ENCODE results near the gene SGMS1. TPM values are rescaled to one million over a fixed set of nuclear protein-coding genes. Genes with fewer than 3 reads are reported as not detected.
A peak's percentile ranks its signal among the peaks of the same experiment; 100 is the strongest.

SGMS1 gene
- total RNA-seq, 2 experiments from 2014 or later: 24.8 to 25.2 TPM

DNA sequence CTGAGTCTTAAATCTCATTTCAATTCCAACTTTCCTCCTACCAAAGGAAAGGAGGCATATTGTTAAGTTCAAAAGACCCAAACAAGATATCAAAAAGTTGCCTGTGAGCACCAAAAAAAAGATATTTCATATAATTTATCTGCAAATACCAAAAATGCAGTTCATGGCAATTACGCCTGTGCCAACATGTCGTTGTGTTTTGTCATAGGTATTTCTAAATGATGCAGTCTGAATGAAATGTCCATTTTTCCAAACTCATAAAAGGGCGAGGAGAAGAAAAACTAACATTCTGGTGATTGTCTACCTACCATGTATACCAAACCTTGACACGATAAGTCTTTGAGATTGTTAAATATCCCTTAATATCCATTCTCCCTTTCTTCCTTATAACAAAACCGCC is 109.8 kb downstream of the SGMS1 start:
- Mint-ChIP-seq H3K27me3 (no peaks in the 10 kb centered on the region), H3K36me3 (ENCODE audit: low read depth) (peaks cover 29% of the 10 kb centered on the region), H3K9me3 (no peaks in the 10 kb centered on the region), H3K4me1 (ENCODE audit: low read depth) (peaks cover 81% of the 10 kb centered on the region), H3K4me3 (no peak overlapping the region), H3K27ac (no peak overlapping the region)
- no peak overlapping the region for H3K4me3 ChIP-seq (ENCODE audit: low read length)
- peaks cover 5% of the 10 kb centered on the region for H3K36me3 ChIP-seq (ENCODE audit: insufficient read depth, low read length)
- ChIA-PET POLR2A (interaction anchor here (2.8 kb wide), 1 partner anchor 109 kb away, joined by 23 read pairs; the partner anchor contains the start of gene SGMS1), CTCF (interaction anchor here (1.0 kb wide), 1 partner anchor 11 kb away, joined by 4 read pairs; no protein-coding TSS in a partner anchor)
- no peak overlapping the region for H3K27ac ChIP-seq (ENCODE audit: low read depth in 1 of 2, low read length in 2 of 2)
- TF ChIP-seq, protein P1, sequence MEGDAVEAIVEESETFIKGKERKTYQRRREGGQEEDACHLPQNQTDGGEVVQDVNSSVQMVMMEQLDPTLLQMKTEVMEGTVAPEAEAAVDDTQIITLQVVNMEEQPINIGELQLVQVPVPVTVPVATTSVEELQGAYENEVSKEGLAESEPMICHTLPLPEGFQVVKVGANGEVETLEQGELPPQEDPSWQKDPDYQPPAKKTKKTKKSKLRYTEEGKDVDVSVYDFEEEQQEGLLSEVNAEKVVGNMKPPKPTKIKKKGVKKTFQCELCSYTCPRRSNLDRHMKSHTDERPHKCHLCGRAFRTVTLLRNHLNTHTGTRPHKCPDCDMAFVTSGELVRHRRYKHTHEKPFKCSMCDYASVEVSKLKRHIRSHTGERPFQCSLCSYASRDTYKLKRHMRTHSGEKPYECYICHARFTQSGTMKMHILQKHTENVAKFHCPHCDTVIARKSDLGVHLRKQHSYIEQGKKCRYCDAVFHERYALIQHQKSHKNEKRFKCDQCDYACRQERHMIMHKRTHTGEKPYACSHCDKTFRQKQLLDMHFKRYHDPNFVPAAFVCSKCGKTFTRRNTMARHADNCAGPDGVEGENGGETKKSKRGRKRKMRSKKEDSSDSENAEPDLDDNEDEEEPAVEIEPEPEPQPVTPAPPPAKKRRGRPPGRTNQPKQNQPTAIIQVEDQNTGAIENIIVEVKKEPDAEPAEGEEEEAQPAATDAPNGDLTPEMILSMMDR (IDR thresholded peaks at IDR 0.05): no peak
- no peaks in the 10 kb centered on the region for H3K27me3 ChIP-seq (ENCODE audit: control insufficient read depth in 1 of 2, insufficient read depth in 2 of 2, low read length in 2 of 2)
- ATAC-seq (ENCODE audit: poor library complexity): no peak
- no peaks in the 10 kb centered on the region for H3K9me3 ChIP-seq (ENCODE audit: control insufficient read depth in 1 of 2, insufficient read depth in 1 of 2, low read length in 2 of 2)
- intact Hi-C loops (cut with DNase I, micrococcal nuclease): no loop called here
- no peak for DNase-seq
- peaks cover 24% of the 10 kb centered on the region for H3K4me1 ChIP-seq (ENCODE audit: insufficient read depth, low read length)

DNA sequence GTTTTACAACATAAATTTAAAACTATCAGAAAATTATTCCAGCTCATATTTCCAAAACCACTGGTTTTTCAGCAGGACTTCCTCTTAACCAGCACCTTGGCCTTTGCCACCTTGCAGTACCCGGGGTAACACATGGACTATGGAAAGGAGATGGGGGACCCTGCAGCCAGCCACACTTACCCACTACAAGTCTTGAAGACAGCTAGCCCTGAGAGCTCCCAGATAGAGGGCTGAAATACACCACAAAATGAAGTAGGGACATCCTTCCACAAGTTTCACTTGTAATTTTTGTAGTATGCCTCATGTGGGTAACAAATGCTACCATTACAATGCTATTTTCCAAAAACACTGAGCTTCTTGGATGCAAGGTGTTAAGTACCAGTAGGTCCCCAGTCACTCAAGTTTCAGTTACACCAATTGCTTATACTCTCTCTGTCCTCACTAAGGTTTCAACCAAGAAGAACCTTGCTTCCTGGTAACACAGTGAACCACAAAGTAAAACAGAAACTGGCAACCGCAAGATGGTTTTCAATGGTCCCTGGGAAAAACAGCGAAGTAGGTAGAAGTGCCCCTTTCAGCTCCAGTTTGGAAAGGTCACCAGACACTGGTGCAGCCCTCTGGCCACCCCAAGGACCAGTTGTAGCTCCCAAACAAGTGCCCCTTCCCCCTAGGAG is 110.9 kb downstream of the SGMS1 start:
- H3K4me1 ChIP-seq (ENCODE audit: insufficient read depth, low read length): peaks cover 33% of the 10 kb centered on the region
- Mint-ChIP-seq H3K4me1 (ENCODE audit: low read depth) (peaks cover 86% of the 10 kb centered on the region), H3K9me3 (no peaks in the 10 kb centered on the region), H3K4me3 (peak overlapping the region; percentile 61), H3K36me3 (ENCODE audit: low read depth) (peaks cover 18% of the 10 kb centered on the region), H3K27ac (peak overlapping the region; percentile 18), H3K27me3 (no peaks in the 10 kb centered on the region)
- intact Hi-C loops (cut with DNase I, micrococcal nuclease): no loop called here
- DNase-seq (peak in 4 of 14 experiments; percentile 11 to 82 (median 56)), ATAC-seq (ENCODE audit: poor library complexity) (peak; percentile 69)
- H3K27ac ChIP-seq (ENCODE audit: low read depth in 1 of 2, low read length in 2 of 2): peak overlapping the region in 1 of 2 donors; percentile 0
- no peaks in the 10 kb centered on the region for H3K36me3 ChIP-seq (ENCODE audit: insufficient read depth, low read length)
- peak overlapping the region; percentile 26 for H3K4me3 ChIP-seq (ENCODE audit: low read length)
- ChIA-PET POLR2A (interaction anchor here (0.7 to 2.8 kb wide), 6 partner anchors 9 to 124 kb away, joined by 3 to 23 read pairs (median 4); partner anchors contain the start of gene SGMS1), CTCF (interaction anchor here (1.0 kb wide), 1 partner anchor 10 kb away, joined by 4 read pairs; no protein-coding TSS in a partner anchor)
- TF ChIP-seq, protein P1 (IDR thresholded peaks at IDR 0.05): no peak
- no peaks in the 10 kb centered on the region for H3K27me3 ChIP-seq (ENCODE audit: control insufficient read depth in 1 of 2, insufficient read depth in 2 of 2, low read length in 2 of 2)
- H3K9me3 ChIP-seq (ENCODE audit: control insufficient read depth in 1 of 2, insufficient read depth in 1 of 2, low read length in 2 of 2): no peaks in the 10 kb centered on the region

DNA sequence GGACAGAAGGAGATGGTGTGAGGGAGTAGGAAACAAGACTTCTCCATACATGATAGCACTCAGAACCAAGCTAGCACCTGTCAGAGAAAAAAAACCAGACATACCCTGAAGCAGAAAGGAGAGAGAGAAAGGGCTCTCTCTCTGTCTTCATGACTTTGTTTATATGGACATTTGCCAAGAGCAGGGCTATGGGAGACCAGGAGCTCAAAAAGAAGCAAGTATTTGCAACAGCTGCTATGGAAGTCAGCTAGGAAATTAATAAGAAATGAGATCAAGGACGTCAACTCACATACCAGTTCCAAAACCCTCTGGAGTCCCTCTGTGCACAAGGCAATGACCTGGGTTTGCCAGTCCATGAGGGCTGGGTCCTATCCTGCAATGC is 111.6 kb downstream of the SGMS1 start:
- Histone ChIP-seq H3K4me3 (ENCODE audit: low read length) (no peak overlapping the region), H3K36me3 (ENCODE audit: insufficient read depth, low read length) (no peaks in the 10 kb centered on the region), H3K27me3 (ENCODE audit: control insufficient read depth in 1 of 2, insufficient read depth in 2 of 2, low read length in 2 of 2) (no peaks in the 10 kb centered on the region), H3K4me1 (ENCODE audit: insufficient read depth, low read length) (peaks cover 40% of the 10 kb centered on the region), H3K9me3 (ENCODE audit: control insufficient read depth in 1 of 2, insufficient read depth in 1 of 2, low read length in 2 of 2) (no peaks in the 10 kb centered on the region), H3K27ac (ENCODE audit: low read depth in 1 of 2, low read length in 2 of 2) (peak overlapping the region in 1 of 2 donors; percentile 0)
- Mint-ChIP-seq H3K27ac (peak overlapping the region; percentile 18), H3K4me3 (peak overlapping the region; percentile 5), H3K4me1 (ENCODE audit: low read depth) (peaks cover 89% of the 10 kb centered on the region), H3K9me3 (no peaks in the 10 kb centered on the region), H3K27me3 (no peaks in the 10 kb centered on the region), H3K36me3 (ENCODE audit: low read depth) (peaks cover 12% of the 10 kb centered on the region)
- DNase-seq: no peak
- intact Hi-C loops (cut with DNase I, micrococcal nuclease): no loop called here
- ChIA-PET CTCF (no interaction called here), POLR2A (interaction anchor here (0.9 to 2.8 kb wide), 5 partner anchors 9 to 125 kb away, joined by 3 to 23 read pairs (median 4); partner anchors contain the start of gene SGMS1)
- TF ChIP-seq, protein P1 (IDR thresholded peaks at IDR 0.05): no peak
- ATAC-seq (ENCODE audit: poor library complexity): no peak

Data from CD4-positive, alpha-beta T cell (primary cell).